ENCODE measurements around the gene DCUN1D1.

DNA sequence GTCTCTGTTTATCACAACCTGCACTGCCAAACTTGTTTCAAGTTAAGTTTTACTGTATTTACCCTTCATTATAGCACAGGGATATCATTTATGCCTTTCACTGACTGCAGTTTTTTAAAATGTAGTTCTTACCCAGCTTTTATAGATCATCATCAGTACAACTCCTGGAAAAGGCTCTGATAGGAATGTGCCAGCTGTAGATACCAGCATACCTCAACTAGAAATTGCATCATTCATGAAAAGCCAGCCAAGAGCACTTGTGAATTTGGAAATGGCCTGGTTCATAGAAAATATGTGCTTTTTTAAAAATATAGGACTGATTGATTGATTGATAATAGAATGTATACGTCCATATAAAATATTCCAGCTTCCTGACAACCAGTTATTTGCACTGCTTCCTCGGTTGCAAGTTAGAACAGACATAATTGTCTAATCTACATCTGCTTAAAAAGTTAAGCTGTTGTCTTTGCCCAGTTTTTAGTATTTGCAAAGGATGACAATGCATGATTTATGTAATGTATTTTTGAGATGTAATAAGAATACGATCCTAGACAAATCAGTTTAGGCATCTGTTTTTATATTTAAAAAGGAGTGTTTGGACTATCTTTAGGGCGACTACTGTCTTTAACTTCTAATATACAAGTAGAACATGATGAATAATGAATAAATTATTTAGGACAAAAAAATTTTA lies 58.5 kb downstream of the DCUN1D1 start:
- TF ChIP-seq, protein P1, sequence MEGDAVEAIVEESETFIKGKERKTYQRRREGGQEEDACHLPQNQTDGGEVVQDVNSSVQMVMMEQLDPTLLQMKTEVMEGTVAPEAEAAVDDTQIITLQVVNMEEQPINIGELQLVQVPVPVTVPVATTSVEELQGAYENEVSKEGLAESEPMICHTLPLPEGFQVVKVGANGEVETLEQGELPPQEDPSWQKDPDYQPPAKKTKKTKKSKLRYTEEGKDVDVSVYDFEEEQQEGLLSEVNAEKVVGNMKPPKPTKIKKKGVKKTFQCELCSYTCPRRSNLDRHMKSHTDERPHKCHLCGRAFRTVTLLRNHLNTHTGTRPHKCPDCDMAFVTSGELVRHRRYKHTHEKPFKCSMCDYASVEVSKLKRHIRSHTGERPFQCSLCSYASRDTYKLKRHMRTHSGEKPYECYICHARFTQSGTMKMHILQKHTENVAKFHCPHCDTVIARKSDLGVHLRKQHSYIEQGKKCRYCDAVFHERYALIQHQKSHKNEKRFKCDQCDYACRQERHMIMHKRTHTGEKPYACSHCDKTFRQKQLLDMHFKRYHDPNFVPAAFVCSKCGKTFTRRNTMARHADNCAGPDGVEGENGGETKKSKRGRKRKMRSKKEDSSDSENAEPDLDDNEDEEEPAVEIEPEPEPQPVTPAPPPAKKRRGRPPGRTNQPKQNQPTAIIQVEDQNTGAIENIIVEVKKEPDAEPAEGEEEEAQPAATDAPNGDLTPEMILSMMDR (conservative IDR thresholded peaks at IDR 0.05; ENCODE audit: low read length) = no peak
- no peak for TF ChIP-seq EZH2phosphoT487 (IDR thresholded peaks at IDR 0.05; ENCODE audit: borderline replicate concordance, low read depth, low read length)
